HG03457 (cell line): ENCODE measurements around the gene IL17A.

Experiments used
- ATAC-seq: cut with Tn5 transposase; IDR thresholded peaks from one replicate; pipeline ENCODE4 v1.9.1; 2021; ENCODE audit warnings: moderate number of reproducible peaks; ENCODE audit not compliant: unreplicated experiment

Gene IL17A

DNA sequence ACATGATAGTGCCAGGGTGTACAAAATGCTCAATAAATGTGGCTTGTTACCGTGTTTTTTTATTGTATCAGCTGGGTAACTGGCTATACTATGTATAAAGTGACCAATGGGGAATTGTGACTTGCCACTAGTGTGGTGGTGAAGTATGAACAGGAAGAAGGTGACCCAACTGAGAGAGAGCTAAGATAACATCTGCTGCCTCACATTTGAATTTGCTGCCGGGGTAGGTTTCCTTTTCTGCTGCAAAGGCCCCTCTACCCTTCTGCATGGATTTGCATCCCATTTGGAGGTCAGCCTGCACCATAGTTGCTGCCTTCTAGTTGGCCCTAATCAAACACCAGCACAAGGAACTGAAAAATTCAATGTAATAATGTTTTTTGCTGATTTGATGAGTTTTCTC lies 24.1 kb downstream of the IL17A start:
- ATAC-seq: no peak

DNA sequence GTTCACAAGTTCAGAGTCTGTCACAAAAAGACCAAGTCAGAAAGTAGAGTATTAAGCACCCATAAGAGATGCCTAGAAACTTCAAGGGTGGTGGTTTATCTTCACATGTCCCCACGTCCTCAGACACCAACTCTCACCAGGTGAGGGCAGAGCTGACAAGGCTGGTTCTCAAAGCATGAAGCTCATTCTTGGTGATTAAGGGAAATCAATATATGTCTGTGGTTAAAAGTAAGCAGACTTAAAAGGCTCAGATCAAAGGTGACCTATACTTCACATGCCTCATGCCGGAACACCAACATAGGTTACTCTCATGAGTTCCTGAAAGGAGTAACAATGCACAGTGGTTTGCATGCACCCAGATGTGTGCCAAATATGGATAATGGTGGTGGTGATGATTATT lies 27.0 kb downstream of the IL17A start:
- ATAC-seq: no peak

DNA sequence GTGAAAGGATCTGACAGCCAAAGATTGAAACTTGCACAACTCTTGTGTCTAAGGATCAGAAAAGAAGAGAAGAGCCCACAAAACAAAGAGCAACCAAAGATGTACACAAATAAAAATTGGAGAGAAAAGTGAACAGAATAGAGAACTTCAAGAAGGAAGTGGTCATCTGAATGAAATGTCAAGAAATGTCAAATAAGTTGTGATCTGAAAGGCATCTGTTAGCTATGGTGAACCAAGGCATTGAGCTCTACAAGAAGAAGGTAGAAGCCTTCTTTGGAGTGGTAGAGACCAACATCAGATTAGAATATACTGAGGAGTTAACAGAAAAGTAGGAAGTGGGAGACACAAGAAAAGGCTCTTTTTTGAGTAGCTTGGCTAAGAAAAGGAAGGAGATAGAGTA lies 29.6 kb downstream of the IL17A start:
- no peak for ATAC-seq

DNA sequence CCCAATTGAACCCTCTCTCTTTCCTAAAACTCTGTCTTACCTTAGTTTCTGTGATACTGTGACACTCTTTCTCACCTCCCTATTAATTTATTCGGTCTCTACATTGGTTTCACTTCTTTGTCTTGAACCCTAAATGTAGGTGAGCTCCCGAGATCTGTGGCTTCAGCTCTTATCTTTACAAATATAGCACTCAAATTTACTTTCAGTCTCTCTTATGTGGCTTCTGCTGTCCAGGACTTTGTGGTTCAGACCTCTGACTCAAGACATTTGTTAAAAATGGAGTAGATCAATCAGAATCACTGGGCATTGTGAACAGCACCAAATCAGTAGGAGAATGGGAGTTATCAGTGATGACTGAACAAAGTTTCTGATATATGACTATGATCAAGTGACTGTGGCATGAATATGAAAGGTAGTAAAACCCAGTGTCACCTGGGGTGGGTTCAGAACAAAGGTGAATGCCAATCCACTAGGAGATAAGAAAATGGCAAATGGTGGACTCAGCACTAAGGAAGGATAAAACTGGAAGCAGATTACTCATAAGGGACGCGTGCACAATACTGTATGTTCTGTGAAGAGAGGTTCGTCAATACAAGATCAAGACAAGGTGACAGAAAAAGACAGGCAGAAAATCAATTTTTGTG lies 30.9 kb downstream of the IL17A start:
- ATAC-seq: no peak

DNA sequence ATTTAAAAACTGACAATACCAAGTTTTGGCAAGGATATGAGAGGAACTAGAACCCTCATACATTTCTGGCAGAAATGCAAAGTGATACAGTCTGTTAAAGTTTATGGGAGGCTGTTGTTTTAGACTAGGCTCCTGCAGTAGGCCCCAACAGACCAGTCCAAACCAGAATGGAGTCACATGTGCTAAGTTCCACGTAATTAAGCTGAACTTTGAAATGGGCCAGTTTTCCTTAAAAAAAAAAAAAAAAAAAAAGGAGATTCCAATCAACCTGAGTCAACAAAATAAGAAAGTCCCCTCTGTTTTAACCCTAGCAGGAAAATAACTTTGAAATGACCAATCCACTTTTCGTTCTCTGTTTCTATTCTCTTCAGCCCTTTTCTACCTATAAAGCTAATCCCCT lies 31.6 kb downstream of the IL17A start:
- ATAC-seq: no peak

DNA sequence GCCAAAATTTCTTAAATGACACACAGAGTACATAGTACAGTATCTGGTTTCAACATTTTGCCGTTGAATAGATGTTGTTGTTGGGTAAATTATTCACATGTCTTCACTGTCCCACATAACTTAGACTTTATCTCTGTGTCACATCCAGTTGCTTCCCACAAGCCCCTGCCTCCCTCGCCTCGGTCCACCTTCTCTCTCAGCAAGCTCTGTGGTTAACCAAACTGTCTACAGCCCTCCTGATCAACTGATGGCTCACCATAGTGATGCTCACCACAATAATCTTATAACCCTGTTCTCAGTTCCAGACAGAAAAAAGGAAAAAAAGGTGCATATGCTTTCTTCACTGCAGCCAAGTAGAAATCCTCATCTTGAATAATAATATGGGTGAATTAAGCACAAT lies 35.1 kb downstream of the IL17A start:
- peak; percentile 77 for ATAC-seq

DNA sequence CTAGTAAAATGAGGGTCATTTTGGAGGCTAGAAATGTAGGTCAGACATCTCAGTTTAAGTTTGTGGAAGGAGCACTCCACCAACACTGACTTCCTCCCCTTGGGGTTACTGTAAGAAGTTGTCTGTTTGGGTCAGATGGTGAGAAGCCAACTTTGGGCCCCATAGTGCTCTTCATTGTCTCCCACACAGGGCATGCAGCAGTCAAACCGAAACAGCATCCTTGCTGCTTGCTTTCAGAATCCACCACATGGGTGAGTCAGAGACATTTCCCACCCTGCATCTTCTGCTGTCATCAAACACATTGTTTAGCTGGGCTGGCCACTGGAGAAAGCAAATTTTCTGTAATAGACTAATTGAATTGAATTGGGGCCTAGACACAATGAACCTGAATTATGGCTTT lies 41.3 kb downstream of the IL17A start:
- peak; percentile 99 for ATAC-seq

DNA sequence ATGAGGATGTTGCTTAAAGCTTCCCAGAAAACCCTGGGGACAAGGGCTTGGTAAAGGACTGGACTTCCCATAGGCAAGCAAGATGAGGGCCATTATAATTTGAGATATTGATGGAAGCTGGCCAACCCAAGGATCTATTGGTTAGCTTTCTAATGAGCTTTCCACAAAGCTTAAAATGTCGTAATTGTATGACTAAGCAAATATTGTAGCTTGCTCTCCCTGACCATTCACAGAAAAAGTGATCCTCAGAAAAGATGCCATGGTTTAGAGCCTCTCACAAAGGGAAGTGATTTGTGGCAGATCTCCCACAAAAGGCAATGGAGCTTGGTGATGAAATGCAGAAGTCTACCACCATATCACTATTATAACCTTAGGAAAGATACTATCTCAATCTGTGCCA lies 44.5 kb downstream of the IL17A start:
- no peak for ATAC-seq

DNA sequence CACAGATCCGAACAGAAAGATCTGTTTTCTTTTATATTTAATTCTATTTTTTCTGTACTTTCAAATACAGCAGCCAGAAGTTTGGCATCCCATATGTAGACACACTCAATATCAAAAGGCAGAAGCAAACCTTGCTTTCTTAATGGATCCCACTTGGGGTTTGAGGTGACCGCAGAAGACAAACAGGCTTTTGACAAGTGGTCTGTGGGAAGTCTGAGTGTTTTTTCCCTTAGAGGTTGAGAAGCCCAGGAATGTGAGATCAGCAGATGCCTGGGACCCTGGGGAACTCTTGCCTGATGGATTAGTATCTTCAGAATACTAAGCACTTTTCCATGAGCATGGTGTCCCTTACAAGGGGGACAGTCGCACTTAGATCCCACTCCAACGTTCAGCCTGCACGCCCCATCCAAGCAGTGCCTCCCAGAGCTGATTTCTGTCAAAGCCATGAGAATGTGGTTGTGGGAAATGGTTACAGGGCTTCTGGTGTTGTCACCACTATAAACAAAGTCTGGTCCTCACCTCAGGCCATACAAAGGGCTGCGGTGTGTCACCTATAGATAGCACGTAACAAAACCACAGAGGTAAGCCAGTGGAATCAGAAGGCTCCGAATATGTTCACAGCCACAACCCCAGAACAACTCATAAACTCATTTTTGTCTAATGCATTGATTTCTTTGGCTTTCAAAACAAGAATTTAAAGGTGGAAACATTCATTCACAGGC lies 45.4 kb downstream of the IL17A start:
- ATAC-seq: no peak

DNA sequence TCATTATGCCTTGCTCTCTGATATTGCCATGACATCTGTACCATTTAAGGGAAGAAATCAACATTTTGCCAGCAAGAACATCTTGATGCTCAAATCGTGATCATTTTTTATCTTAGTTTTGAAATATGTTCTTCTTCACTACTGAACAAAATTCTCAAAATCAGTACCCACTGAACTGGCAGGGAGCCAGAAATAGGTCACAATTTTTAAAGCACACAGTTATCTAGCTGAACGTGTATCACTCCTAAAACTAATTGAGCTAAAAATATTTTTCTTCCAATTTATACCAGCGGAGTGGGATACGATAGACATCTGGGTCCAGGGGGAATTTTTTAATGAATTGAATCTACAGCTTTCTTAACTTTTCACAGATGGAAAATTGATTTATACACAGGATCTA lies 46.8 kb downstream of the IL17A start:
- no peak for ATAC-seq

DNA sequence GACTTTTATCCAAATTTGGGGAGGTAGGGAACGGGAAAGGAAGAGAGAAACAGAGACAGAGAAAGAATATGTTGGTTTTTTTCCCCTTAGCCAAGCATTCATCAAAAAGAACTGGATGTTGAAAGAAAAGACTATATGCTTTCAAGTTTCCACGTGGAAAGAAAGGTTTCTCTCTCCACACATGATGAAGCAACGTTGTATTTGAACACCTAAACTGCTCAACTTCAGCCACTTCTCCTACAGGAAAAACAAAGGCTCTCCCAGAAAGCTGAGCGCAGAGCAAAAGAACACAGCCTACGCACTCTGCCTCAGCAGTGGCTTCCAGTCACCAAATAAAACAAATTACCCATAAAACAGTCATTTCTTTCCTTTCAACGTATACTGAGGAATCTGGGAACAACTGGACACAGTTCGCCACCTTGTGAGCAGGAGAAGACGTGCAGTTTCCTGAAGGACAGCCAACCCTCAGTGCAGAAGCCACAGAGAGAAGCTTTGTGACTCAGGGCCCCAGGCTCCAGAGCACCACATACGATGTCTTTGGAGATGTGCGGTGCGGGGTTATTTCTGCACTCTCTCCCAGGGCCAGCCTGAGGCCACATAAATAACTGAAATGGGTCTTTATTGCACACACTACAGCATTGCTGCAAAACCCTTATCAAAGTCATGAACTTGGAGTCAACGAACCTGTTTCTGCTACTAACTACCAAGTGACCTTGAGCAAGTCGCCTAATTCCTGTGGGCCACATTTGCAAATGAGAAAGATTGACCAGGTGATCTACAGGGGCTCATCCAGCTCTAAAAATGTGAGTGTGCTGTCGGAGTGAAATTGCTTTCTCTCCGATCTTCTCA lies 48.0 kb downstream of the IL17A start:
- no peak for ATAC-seq
